Measurements from ENCODE around the gene MTARC2.
"Not testable (repeated sequence)": the region's sequence is repeated elsewhere in the genome, so short reads cannot be mapped to it uniquely, and the experiment has no call there.

The MTARC2 gene

DNA sequence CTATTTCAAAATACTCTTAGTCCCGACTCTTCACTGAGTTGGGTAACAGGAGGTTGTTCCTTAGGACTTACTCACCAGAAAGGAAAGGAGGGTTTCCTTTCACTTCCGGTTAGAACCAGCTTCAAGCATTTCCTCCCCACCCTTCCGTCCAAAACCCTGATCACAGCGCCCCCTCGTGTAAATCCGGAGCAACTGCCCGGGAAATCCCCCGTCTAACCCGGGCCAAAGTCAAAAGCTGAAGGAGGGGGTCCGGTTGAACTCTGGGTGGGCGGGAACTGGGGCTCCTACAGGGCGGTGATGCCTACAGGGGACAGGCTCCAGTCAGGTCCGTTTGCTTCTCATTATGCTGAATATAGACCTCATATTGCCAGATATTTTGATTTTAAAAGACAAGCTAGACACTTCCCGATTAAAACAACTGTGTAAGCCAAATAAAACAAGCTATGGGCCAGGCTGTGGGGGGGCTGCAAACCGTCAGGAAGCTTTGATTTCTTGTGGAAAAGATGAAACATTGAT, 15.0 kb upstream of the MTARC2 start:
- DNase-seq, result peak; percentile 49 to 57 (median 54)

DNA sequence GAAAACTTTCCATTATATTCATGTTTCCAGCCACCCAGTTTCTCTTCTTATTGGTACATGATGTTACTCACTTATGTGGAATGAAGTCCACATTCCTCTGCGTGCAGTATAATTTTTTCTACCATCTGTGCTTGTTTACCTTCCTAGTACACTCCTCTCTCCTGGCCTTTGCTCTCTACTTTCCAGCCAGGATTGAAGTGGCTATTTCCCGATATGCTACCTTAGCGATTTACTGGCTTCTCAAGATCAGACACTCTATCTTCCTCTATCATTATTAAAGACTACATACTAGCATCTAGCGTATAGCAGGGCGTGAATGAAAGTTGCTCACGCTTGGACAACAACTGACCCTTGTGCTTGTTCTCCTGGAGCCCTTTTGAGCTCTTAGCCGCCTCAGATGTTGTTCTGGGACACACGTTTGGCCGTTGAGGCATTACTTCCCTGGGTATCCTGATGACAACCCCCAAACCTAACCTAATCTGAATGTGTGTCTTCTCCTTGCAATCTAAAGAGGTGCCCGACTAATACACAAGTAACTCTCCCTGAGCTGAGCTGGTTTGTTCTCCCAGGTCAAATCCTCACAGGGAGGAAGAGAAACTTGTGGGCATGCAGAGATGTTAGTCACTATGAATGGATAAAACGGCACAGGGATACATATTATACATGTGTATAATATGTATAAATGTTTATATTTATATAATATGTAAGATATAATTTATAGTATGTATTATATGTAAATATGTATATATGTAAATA, 13.4 kb upstream of the MTARC2 start:
- DNase-seq, result no peak

- DNase-seq, result not testable (repeated sequence)
These were observed 11.8 kb upstream of the MTARC2 start for GRCh38 chr1:220736283-220736682.

GRCh38 chr1:220741349-220741748, 6.8 kb upstream of the MTARC2 start:
- no peak for DNase-seq

GRCh38 chr1:220741825-220742224, 6.3 kb upstream of the MTARC2 start:
- no peak for DNase-seq

GRCh38 chr1:220742520-220742919, 5.6 kb upstream of the MTARC2 start:
- DNase-seq, result no peak

GRCh38 chr1:220746851-220747250, 1.3 kb upstream of the MTARC2 start:
- DNase-seq, result no peak

GRCh38 chr1:220747437-220748088, 559 bp upstream of the MTARC2 start:
- DNase-seq, result no peak

GRCh38 chr1:220748936-220749335, 814 bp downstream of the MTARC2 start:
- DNase-seq, result no peak

- DNase-seq, result no peak
These were observed 2.0 kb downstream of the MTARC2 start for GRCh38 chr1:220750131-220750515.

DNA sequence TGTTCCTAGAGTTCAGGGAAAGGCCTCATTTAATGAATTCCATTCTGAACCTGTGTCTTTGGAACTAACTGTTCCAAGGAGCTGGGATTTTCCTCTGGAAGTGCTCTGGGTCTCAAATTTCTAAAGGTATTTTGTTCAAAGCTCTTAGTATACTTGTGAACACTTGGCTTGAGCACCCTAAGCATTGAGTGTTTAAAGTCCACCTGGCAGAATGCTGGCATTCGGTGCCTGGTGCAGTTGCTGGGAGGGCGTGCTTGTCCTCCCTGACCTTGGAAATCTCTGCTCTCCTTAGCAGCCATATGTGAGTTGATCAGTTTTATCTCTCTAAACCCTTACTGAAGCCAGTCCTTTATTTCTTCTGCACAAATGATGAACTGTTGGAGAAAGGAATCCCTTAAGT, 3.0 kb downstream of the MTARC2 start:
- no peak for DNase-seq

DNA sequence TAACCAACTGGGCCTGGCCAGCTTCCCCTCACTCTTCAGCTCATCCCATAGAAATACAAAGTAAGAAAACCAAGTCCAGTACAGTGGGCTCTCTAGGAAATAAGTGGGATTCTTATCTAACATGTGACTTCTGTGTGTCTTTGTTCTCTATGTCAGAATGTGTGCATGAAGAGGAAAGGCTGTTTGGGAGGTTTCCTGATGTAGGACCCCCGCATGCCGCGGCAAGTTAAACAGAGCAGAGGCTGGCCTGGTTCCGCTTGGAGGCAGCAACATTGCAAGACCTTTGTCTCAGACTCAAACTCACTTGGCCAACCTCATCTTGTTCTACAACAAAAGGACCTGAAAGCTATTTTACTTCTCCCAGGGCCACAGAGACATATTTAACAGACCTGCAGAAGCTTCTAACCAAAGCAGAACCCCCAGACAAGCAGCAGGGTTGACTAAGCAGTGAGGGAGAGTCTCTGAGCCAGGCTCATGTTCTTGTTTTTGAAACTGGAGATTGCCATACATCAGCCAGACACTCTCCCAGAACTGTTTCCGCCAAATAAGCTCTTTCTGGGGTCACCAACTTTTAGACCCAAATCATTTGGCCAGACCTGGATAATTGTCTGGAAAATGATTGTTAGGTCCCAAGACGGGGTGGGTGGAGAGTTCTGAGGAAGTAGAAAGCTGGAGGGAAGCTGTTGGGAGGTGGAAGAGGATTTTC, 6.2 kb downstream of the MTARC2 start:
- no peak for DNase-seq

- no peak for DNase-seq
These were observed 6.8 kb downstream of the MTARC2 start for GRCh38 chr1:220754918-220755295.

DNA sequence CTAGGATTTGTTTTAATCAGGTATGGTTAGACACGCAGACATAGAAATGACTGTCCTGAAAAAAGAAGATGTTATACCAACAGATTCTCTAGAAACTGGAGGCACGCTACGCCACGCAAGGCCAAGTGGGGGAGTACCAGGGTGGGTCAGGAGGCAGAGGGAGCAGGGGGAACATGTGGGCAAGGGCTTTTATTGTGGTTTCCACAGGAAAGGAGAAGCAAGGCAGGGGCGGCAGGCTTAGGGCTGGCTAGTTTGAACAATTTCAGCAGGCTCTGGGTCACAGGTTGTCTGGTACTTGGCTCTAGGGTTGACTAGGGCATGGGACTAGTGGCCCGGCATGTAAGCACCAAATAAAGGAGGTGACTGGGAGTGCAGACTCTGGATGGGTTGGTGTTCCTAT, 7.2 kb downstream of the MTARC2 start:
- DNase-seq, result no peak

DNA sequence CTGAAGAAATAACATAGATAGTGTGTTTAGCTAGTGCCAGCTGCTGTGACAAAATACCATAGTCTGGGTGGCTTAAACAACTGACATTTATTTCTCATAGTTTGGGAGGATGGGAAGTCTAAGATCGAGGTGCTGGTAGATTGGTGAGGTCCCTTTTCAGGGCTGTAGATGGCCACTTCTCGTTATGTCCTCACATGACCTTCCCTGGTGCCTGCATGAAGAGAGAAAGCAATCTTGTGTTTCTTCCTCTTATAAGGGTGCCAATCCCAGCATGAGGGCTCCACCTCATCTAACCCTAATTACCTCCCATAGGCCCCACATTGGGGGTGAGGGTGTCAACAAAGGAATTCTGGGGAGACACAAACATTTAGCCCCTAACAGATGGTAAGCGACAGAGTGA, 9.3 kb downstream of the MTARC2 start:
- no peak for DNase-seq

- no peak for DNase-seq
These were observed 11.0 kb downstream of the MTARC2 start for GRCh38 chr1:220759147-220759546.

GRCh38 chr1:220761688-220762427, 13.7 kb downstream of the MTARC2 start:
- DNase-seq, result no peak

GRCh38 chr1:220764757-220765156, 16.6 kb downstream of the MTARC2 start:
- DNase-seq, result no peak

- DNase-seq, result no peak
These were observed 19.4 kb downstream of the MTARC2 start for GRCh38 chr1:220767312-220768125.

DNA sequence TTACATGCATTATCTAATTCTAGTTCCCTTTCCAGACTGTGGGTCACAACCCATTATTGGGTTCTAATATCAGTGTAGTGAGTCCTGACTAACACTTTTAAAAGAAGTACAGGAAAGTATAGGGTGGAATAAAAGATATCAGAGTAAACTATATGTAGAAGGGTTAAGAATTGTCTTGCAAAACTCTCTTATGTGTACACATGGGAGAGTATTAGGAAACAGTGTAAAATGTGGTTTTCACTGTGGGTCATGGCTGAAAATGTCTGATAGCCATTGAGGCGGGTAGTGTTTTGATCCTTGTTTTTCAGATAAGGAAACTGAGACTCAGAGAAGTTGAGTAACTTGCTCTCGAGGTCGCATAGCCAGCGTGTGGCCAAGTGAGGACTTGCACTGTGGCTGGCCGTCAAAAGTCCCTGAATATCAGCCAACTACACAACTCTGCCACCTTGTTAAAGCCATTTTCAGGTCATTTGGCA, 20.0 kb downstream of the MTARC2 start:
- no peak for DNase-seq

DNA sequence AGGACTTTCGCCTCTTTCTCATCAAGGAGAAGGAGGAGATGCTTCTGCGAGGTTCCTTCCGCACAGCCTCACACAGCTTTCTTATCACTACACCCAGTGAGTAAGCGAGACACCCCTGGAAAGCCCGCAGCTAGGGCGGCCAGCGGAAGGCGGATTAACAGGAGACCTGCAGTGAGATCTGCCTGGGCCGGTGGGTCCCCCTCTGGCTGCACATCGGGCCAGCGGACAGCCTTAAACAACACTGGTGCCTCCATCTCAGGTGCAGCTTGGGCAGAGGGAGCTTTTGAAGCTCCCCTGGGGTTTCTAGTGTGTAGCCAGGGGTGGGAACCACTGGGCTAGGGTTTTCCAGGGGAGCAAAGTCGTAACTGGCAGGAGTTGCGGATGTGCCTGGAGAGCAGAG, 21.1 kb downstream of the MTARC2 start:
- DNase-seq, result no peak
